ENCODE results near the gene NAA80.

NAA80 gene

GRCh38 chr3:50258979-50259378 is 40.2 kb downstream of the NAA80 start:
- no CpG with 5 or more reads among the region's 16 CpGs for WGBS, 2 donors (ENCODE audit: extremely low coverage in 2 of 2, insufficient read length in 2 of 2, insufficient replicate concordance in 1 of 2)
- H3K79me1 ChIP-seq (ENCODE audit: low read depth, low read length): peaks cover 10% of the 10 kb centered on the region
- H3K23ac ChIP-seq (ENCODE audit: low read depth, low read length, poor library complexity): no peak overlapping the region
- no peak for DNase-seq (ENCODE audit: low spot score)
- no peak overlapping the region for H4K91ac ChIP-seq (ENCODE audit: low read depth, low read length, poor library complexity)
- peak overlapping the region; percentile 17 for H2BK12ac ChIP-seq (ENCODE audit: low read length)
- H2BK15ac ChIP-seq (ENCODE audit: low read length): peak overlapping the region; percentile 67
- peak overlapping the region; percentile 73 for H3K27ac ChIP-seq (replicated peaks; ENCODE audit: low read length)
- H2BK120ac ChIP-seq (ENCODE audit: low read depth, low read length): no peak overlapping the region
- no peak overlapping the region for H4K8ac ChIP-seq (ENCODE audit: low read depth, low read length)
- no peak overlapping the region for H3K14ac ChIP-seq (ENCODE audit: low read length)
- peaks cover 0 to 2% of the 10 kb centered on the region in 2 donors for H3K9me3 ChIP-seq (replicated peaks in 1 of 2; ENCODE audit: control insufficient read depth in 2 of 2, insufficient read depth in 1 of 2, low read depth in 1 of 2, low read length in 2 of 2)
- no peaks in the 10 kb centered on the region for H3K27me3 ChIP-seq (ENCODE audit: control insufficient read depth in 3 of 3, insufficient read depth in 3 of 3, low read depth in 1 of 3, low read length in 3 of 3)
- peaks cover 39 to 46% of the 10 kb centered on the region in 2 donors for H3K4me1 ChIP-seq (ENCODE audit: control insufficient read depth in 2 of 2, insufficient read depth in 1 of 2, low read depth in 1 of 2, low read length in 2 of 2)
- no peak overlapping the region for H3K4me2 ChIP-seq (ENCODE audit: insufficient read depth, low read length, poor library complexity, severe bottlenecking)
- no peak overlapping the region for H2BK5ac ChIP-seq (ENCODE audit: low read length)
- no peak overlapping the region for H2AFZ ChIP-seq (ENCODE audit: low read length)
- peak overlapping the region; percentile 88 for H3K18ac ChIP-seq (ENCODE audit: low read length)
- no peak overlapping the region for H3K4me3 ChIP-seq (ENCODE audit: low read length in 2 of 2)
- H3K36me3 ChIP-seq (replicated peaks in 1 of 2; ENCODE audit: control insufficient read depth in 2 of 2, insufficient read depth in 2 of 2, low read length in 2 of 2): peaks cover 41 to 53% of the 10 kb centered on the region in 2 donors
- peak overlapping the region; percentile 88 for H2AK5ac ChIP-seq (ENCODE audit: low read depth, low read length)
- H3K4ac ChIP-seq (ENCODE audit: low read length): no peak overlapping the region
- H3K9ac ChIP-seq (ENCODE audit: low read depth, low read length, poor library complexity): no peak overlapping the region

DNA sequence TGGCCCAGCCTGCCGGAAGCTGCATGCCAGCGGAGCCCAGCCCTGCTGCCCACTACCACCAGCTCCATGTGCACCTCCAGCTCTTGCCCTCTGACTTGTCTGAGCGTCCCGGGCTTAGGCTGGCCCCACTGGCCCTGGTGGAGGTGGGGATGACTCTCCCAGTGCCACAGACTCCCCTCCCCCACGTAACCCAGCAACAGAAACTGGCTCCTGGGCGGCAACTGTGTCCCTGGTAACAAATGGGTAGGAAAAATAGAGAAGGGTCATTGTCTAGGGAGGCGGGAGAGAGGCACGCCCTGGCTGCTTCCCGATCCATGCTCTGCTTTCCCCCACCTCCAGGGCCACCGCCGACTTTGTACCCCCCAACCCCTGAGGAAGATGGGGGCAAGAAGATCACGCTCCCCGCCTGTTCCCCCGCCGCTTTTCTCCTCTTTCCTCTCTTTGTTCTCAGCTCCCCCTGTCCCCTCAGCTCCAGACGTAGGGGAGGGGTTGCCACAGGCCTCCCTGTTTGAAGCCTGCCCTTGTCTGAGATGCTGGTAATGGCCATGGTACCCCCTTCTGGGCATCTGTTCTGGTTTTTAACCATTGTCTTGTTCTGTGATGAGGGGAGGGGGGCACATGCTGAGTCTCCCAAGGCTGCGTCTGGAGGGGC is 41.0 kb downstream of the NAA80 start:
- Histone ChIP-seq H2BK15ac (ENCODE audit: low read length) (no peak overlapping the region), H2BK120ac (ENCODE audit: low read depth, low read length) (no peak overlapping the region), H4K91ac (ENCODE audit: low read depth, low read length, poor library complexity) (no peak overlapping the region), H3K27ac (replicated peaks; ENCODE audit: low read length) (peak overlapping the region; percentile 38), H2BK12ac (ENCODE audit: low read length) (no peak overlapping the region), H3K4me3 (ENCODE audit: low read length in 2 of 2) (no peak overlapping the region), H3K14ac (ENCODE audit: low read length) (no peak overlapping the region), H3K79me1 (ENCODE audit: low read depth, low read length) (peaks cover 14% of the 10 kb centered on the region), H3K4me2 (ENCODE audit: insufficient read depth, low read length, poor library complexity, severe bottlenecking) (no peak overlapping the region), H2AK5ac (ENCODE audit: low read depth, low read length) (peak overlapping the region; percentile 45), H3K4ac (ENCODE audit: low read length) (no peak overlapping the region), H3K9ac (ENCODE audit: low read depth, low read length, poor library complexity) (peak overlapping the region; percentile 38), H2BK5ac (ENCODE audit: low read length) (no peak overlapping the region), H3K27me3 (ENCODE audit: control insufficient read depth in 3 of 3, insufficient read depth in 3 of 3, low read depth in 1 of 3, low read length in 3 of 3) (no peaks in the 10 kb centered on the region), H3K4me1 (ENCODE audit: control insufficient read depth in 2 of 2, insufficient read depth in 1 of 2, low read depth in 1 of 2, low read length in 2 of 2) (peaks cover 36 to 40% of the 10 kb centered on the region in 2 donors), H4K8ac (ENCODE audit: low read depth, low read length) (no peak overlapping the region), H3K36me3 (replicated peaks in 1 of 2; ENCODE audit: control insufficient read depth in 2 of 2, insufficient read depth in 2 of 2, low read length in 2 of 2) (peaks cover 47 to 60% of the 10 kb centered on the region in 2 donors), H3K18ac (ENCODE audit: low read length) (no peak overlapping the region), H3K9me3 (replicated peaks in 1 of 2; ENCODE audit: control insufficient read depth in 2 of 2, insufficient read depth in 1 of 2, low read depth in 1 of 2, low read length in 2 of 2) (peaks cover 0 to 2% of the 10 kb centered on the region in 2 donors), H3K23ac (ENCODE audit: low read depth, low read length, poor library complexity) (no peak overlapping the region), H2AFZ (ENCODE audit: low read length) (no peak overlapping the region)
- no CpG with 5 or more reads among the region's 17 CpGs for WGBS, 2 donors (ENCODE audit: extremely low coverage in 2 of 2, insufficient read length in 2 of 2, insufficient replicate concordance in 1 of 2)
- no peak for DNase-seq (ENCODE audit: low spot score)

DNA sequence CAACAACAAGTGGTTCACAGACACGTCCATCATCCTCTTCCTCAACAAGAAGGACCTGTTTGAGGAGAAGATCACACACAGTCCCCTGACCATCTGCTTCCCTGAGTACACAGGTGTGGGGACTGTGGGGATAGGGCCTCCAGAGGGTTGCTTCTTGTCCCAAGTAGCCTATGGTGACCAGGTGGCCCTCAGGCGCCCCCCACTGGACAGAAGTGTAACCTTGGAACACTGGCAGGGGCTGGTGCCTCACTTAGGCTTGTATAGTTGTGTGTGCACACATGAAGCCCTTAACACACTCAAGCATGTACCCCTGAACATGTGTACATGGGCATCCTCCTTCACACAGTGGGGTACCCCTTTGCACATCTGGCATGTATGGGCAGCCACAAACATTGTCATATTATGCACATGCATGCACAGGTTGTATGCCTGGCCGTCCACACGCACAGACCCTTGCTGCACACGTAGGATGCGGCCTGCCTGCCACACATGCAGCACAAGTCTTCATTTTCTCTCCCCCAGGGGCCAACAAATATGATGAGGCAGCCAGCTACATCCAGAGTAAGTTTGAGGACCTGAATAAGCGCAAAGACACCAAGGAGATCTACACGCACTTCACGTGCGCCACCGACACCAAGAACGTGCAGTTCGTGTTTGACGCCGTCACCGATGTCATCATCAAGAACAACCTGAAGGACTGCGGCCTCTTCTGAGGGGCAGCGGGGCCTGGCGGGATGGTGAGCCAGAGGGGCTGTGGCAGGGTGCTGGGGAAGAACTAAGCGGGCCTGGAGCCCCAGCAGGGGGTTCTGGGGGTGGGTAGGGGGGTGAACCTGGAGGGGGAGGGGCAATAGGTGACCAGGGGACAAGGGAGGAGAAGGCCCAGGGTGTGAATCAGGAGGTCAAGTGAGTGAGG is 42.0 kb downstream of the NAA80 start:
- Histone ChIP-seq H3K79me1 (ENCODE audit: low read depth, low read length) (peaks cover 22% of the 10 kb centered on the region), H3K23ac (ENCODE audit: low read depth, low read length, poor library complexity) (peak overlapping the region; percentile 75), H2BK5ac (ENCODE audit: low read length) (no peak overlapping the region), H3K4ac (ENCODE audit: low read length) (no peak overlapping the region), H3K4me3 (ENCODE audit: low read length in 2 of 2) (peak overlapping the region in 1 of 2 donors; percentile 37), H3K4me1 (ENCODE audit: control insufficient read depth in 2 of 2, insufficient read depth in 1 of 2, low read depth in 1 of 2, low read length in 2 of 2) (peaks cover 33 to 40% of the 10 kb centered on the region in 2 donors), H3K36me3 (replicated peaks in 1 of 2; ENCODE audit: control insufficient read depth in 2 of 2, insufficient read depth in 2 of 2, low read length in 2 of 2) (peaks cover 55 to 69% of the 10 kb centered on the region in 2 donors), H4K91ac (ENCODE audit: low read depth, low read length, poor library complexity) (no peak overlapping the region), H3K9me3 (replicated peaks in 1 of 2; ENCODE audit: control insufficient read depth in 2 of 2, insufficient read depth in 1 of 2, low read depth in 1 of 2, low read length in 2 of 2) (peaks cover 0 to 2% of the 10 kb centered on the region in 2 donors), H3K9ac (ENCODE audit: low read depth, low read length, poor library complexity) (peak overlapping the region; percentile 75), H3K27me3 (ENCODE audit: control insufficient read depth in 3 of 3, insufficient read depth in 3 of 3, low read depth in 1 of 3, low read length in 3 of 3) (no peaks in the 10 kb centered on the region), H4K8ac (ENCODE audit: low read depth, low read length) (no peak overlapping the region), H2BK15ac (ENCODE audit: low read length) (no peak overlapping the region), H2AFZ (ENCODE audit: low read length) (no peak overlapping the region), H2BK120ac (ENCODE audit: low read depth, low read length) (no peak overlapping the region), H3K4me2 (ENCODE audit: insufficient read depth, low read length, poor library complexity, severe bottlenecking) (no peak overlapping the region), H2BK12ac (ENCODE audit: low read length) (no peak overlapping the region), H3K27ac (replicated peaks; ENCODE audit: low read length) (no peak overlapping the region), H3K14ac (ENCODE audit: low read length) (no peak overlapping the region), H2AK5ac (ENCODE audit: low read depth, low read length) (no peak overlapping the region), H3K18ac (ENCODE audit: low read length) (peak overlapping the region; percentile 46)
- DNase-seq (ENCODE audit: low spot score): no peak
- WGBS, 2 donors (ENCODE audit: extremely low coverage in 2 of 2, insufficient read length in 2 of 2, insufficient replicate concordance in 1 of 2): no CpG with 5 or more reads among the region's 20 CpGs

DNA sequence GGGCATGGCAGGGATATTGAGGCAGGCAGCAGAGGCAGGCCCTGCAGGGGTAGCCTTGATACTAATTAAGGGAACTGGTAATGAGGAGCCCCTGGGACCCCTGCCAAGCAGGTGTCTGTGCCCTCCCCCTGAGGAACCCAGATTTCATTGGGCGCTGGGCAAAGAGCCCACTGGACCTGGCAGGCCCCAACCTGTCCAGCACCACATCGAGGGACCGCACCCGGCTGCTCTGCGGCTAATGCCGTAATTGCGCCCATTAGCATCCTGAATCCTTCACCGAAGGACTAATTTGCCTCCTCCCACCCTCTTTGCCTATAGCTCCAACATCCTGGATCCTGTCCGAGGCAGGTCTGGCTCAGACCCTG is 44.0 kb downstream of the NAA80 start:
- no CpG with 5 or more reads among the region's 9 CpGs for WGBS, 2 donors (ENCODE audit: extremely low coverage in 2 of 2, insufficient read length in 2 of 2, insufficient replicate concordance in 1 of 2)

More for the DNA sequence above, 44.0 kb downstream of the NAA80 start:
- no peak overlapping the region for H3K18ac ChIP-seq (ENCODE audit: low read length)
- no peak overlapping the region for H4K91ac ChIP-seq (ENCODE audit: low read depth, low read length, poor library complexity)
- no peak overlapping the region for H3K27ac ChIP-seq (replicated peaks; ENCODE audit: low read length)
- no peak overlapping the region for H3K4me3 ChIP-seq (ENCODE audit: low read length in 2 of 2)
- H3K23ac ChIP-seq (ENCODE audit: low read depth, low read length, poor library complexity): no peak overlapping the region
- H2BK12ac ChIP-seq (ENCODE audit: low read length): no peak overlapping the region
- no peak overlapping the region for H3K4ac ChIP-seq (ENCODE audit: low read length)
- peaks cover 67 to 89% of the 10 kb centered on the region in 2 donors for H3K36me3 ChIP-seq (replicated peaks in 1 of 2; ENCODE audit: control insufficient read depth in 2 of 2, insufficient read depth in 2 of 2, low read length in 2 of 2)
- H2AK5ac ChIP-seq (ENCODE audit: low read depth, low read length): no peak overlapping the region
- no peak for DNase-seq (ENCODE audit: low spot score)
- no peak overlapping the region for H2BK15ac ChIP-seq (ENCODE audit: low read length)
- H3K4me2 ChIP-seq (ENCODE audit: insufficient read depth, low read length, poor library complexity, severe bottlenecking): no peak overlapping the region
- no peak overlapping the region for H2BK120ac ChIP-seq (ENCODE audit: low read depth, low read length)
- no peak overlapping the region for H2AFZ ChIP-seq (ENCODE audit: low read length)
- H4K8ac ChIP-seq (ENCODE audit: low read depth, low read length): no peak overlapping the region
- H3K9ac ChIP-seq (ENCODE audit: low read depth, low read length, poor library complexity): no peak overlapping the region
- H3K4me1 ChIP-seq (ENCODE audit: control insufficient read depth in 2 of 2, insufficient read depth in 1 of 2, low read depth in 1 of 2, low read length in 2 of 2): peaks cover 18 to 29% of the 10 kb centered on the region in 2 donors
- peaks cover 0 to 2% of the 10 kb centered on the region in 2 donors for H3K9me3 ChIP-seq (replicated peaks in 1 of 2; ENCODE audit: control insufficient read depth in 2 of 2, insufficient read depth in 1 of 2, low read depth in 1 of 2, low read length in 2 of 2)
- H2BK5ac ChIP-seq (ENCODE audit: low read length): no peak overlapping the region
- H3K79me1 ChIP-seq (ENCODE audit: low read depth, low read length): peaks cover 35% of the 10 kb centered on the region
- no peak overlapping the region for H3K14ac ChIP-seq (ENCODE audit: low read length)
- no peaks in the 10 kb centered on the region for H3K27me3 ChIP-seq (ENCODE audit: control insufficient read depth in 3 of 3, insufficient read depth in 3 of 3, low read depth in 1 of 3, low read length in 3 of 3)
